Neuronal stem cell (in vitro differentiated cells): Measurements from ENCODE around the gene RMC1.

ENCODE experiments used
- DNase-seq: peaks from one replicate; pipeline ENCODE4 v3.0.0-alpha.2; 2013; ENCODE audit warnings: low spot score
- H2AFZ ChIP-seq: one replicate; pipeline ENCODE4 v1.6.1; 2013; ENCODE audit warnings: mild to moderate bottlenecking, low read length, inconsistent platforms
- H2AK5ac ChIP-seq: 2 replicates; pipeline ENCODE4 v1.6.1; 2013; ENCODE audit warnings: low read depth, mild to moderate bottlenecking, inconsistent platforms, low read length, moderate library complexity, mixed read lengths
- H2BK120ac ChIP-seq: 2 replicates; pipeline ENCODE4 v1.6.1; 2013; ENCODE audit warnings: low read depth, mild to moderate bottlenecking, inconsistent platforms, low read length, moderate library complexity, mixed read lengths
- H2BK12ac ChIP-seq: one replicate; pipeline ENCODE4 v1.6.1; 2013; ENCODE audit warnings: low read length, inconsistent platforms
- H2BK15ac ChIP-seq: 2 replicates; pipeline ENCODE4 v1.6.1; 2013; ENCODE audit warnings: mild to moderate bottlenecking, low read length, inconsistent platforms, mixed read lengths
- H2BK5ac ChIP-seq: one replicate; pipeline ENCODE4 v1.6.1; 2013; ENCODE audit warnings: inconsistent platforms, mild to moderate bottlenecking, low read length, moderate library complexity
- H3K14ac ChIP-seq: one replicate; pipeline ENCODE4 v1.6.1; 2013; ENCODE audit warnings: low read length, inconsistent platforms
- H3K18ac ChIP-seq: 2 replicates; pipeline ENCODE4 v1.6.1; 2013; ENCODE audit warnings: low read length, inconsistent platforms
- H3K23ac ChIP-seq: 2 replicates; pipeline ENCODE4 v1.6.1; 2013; ENCODE audit warnings: low read depth, mild to moderate bottlenecking, mixed read lengths, low read length, inconsistent platforms; ENCODE audit not compliant: poor library complexity
- H3K27ac ChIP-seq: replicated peaks from 3 replicates; pipeline ENCODE4 v1.5.1; 2013; ENCODE audit warnings: low read length, inconsistent platforms
- H3K27me3 ChIP-seq, 3 experiments: 2 replicates each; pipeline ENCODE4 v1.6.1; 2013; ENCODE audit warnings: low read length in 3 of 3, mild to moderate bottlenecking in 2 of 3, inconsistent platforms in 1 of 3, low read depth in 1 of 3, mixed read lengths in 1 of 3, moderate library complexity in 1 of 3; ENCODE audit not compliant: control insufficient read depth in 3 of 3, insufficient read depth in 3 of 3
- H3K36me3 ChIP-seq, 2 donors: replicated peaks in 1 of 2; 2 replicates each; pipeline ENCODE4 v1.6.1; 2013; ENCODE audit warnings: low read length in 2 of 2; ENCODE audit not compliant: control insufficient read depth in 2 of 2, insufficient read depth in 2 of 2
- H3K4ac ChIP-seq: 2 replicates; pipeline ENCODE4 v1.6.1; 2013; ENCODE audit warnings: inconsistent platforms, mild to moderate bottlenecking, low read length, moderate library complexity
- H3K4me1 ChIP-seq, 2 donors: 1 replicate in 1 of 2; 2 replicates in 1 of 2; pipeline ENCODE4 v1.6.1; 2013; ENCODE audit warnings: low read length in 2 of 2, low read depth in 1 of 2; ENCODE audit not compliant: control insufficient read depth in 2 of 2, insufficient read depth in 1 of 2
- H3K4me2 ChIP-seq: one replicate; pipeline ENCODE4 v1.6.1; 2013; ENCODE audit warnings: mild to moderate bottlenecking, low read length, inconsistent platforms; ENCODE audit not compliant: insufficient read depth, poor library complexity, severe bottlenecking
- H3K4me3 ChIP-seq, 2 donors: 2 replicates each; pipeline ENCODE4 v1.5.1; 2013; ENCODE audit warnings: low read length in 2 of 2, mild to moderate bottlenecking in 2 of 2, inconsistent platforms in 1 of 2, moderate library complexity in 1 of 2
- H3K79me1 ChIP-seq: one replicate; pipeline ENCODE4 v1.6.1; 2013; ENCODE audit warnings: low read depth, mild to moderate bottlenecking, inconsistent platforms, low read length, moderate library complexity
- H3K9ac ChIP-seq: one replicate; pipeline ENCODE4 v1.6.1; 2013; ENCODE audit warnings: mild to moderate bottlenecking, low read depth, low read length, inconsistent platforms; ENCODE audit not compliant: poor library complexity
- H3K9me3 ChIP-seq, 2 donors: replicated peaks in 1 of 2; 2 replicates each; pipeline versions ENCODE3 to v1.6.1; 2013; ENCODE audit warnings: low read length in 2 of 2, mild to moderate bottlenecking in 2 of 2, inconsistent platforms in 1 of 2, low read depth in 1 of 2, mixed read lengths in 1 of 2, moderate library complexity in 1 of 2; ENCODE audit not compliant: control insufficient read depth in 2 of 2, insufficient read depth in 1 of 2
- H4K8ac ChIP-seq: one replicate; pipeline ENCODE4 v1.6.1; 2013; ENCODE audit warnings: low read depth, mild to moderate bottlenecking, inconsistent platforms, low read length, moderate library complexity
- H4K91ac ChIP-seq: one replicate; pipeline ENCODE4 v1.6.1; 2013; ENCODE audit warnings: low read length, low read depth, mild to moderate bottlenecking, inconsistent platforms; ENCODE audit not compliant: poor library complexity
- WGBS, 2 donors: extraction: QIAGEN DNeasy Blood & Tissue Kit; methylation state at CpG; one replicate each; pipeline ENCODE4 v1.1.7; 2013; ENCODE audit warnings: missing lambda C conversion rate in 2 of 2, mixed read lengths in 1 of 2; ENCODE audit not compliant: insufficient read length in 2 of 2, insufficient replicate concordance in 1 of 2; ENCODE audit errors: extremely low coverage in 2 of 2; 5-methylcytosine and 5-hydroxymethylcytosine counted together

RMC1 gene

DNA sequence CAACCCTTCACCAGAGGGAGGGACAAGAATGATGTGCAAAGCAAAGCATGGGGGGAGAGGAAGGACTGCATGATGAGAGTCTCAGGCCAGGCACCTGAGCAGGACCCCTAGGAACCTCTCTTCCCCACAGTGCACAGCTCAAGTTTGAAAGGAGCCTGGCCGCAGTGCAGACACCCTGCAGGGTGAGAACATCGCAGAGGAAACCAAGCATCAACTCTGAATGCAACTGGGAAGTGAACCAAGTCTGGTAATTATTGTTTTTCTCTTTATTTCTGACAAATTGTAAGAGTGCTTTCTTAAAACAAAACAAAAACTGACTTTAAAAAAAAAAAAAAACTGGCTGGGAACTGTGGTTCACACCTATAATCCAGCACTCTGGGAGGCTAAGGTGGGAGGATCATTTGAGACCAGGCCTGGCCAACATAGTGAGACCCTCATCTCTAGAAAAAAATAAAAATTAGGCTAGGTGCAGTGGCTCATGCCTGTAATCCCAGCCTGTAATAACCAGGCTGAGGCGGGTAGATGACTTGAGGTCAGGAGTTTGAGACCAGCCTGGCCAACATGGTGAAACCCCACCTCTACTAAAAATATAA is 67.7 kb downstream of the RMC1 start:
- no CpG with 5 or more reads among the region's 3 CpGs for WGBS, 2 donors
- H2BK5ac ChIP-seq, result no peak overlapping the region
- H2BK15ac ChIP-seq, result no peak overlapping the region
- H3K4me3 ChIP-seq, result no peak overlapping the region
- H3K27ac ChIP-seq, result no peak overlapping the region
- H2AK5ac ChIP-seq, result no peak overlapping the region
- H3K36me3 ChIP-seq, result peaks cover 12 to 78% of the 10 kb centered on the region in 2 donors
- DNase-seq, result no peak
- peaks cover 3 to 4% of the 10 kb centered on the region in 2 donors for H3K4me1 ChIP-seq
- H3K79me1 ChIP-seq, result no peaks in the 10 kb centered on the region
- H3K9ac ChIP-seq, result no peak overlapping the region
- no peaks in the 10 kb centered on the region for H3K27me3 ChIP-seq
- no peak overlapping the region for H2AFZ ChIP-seq
- no peak overlapping the region for H4K91ac ChIP-seq
- H3K18ac ChIP-seq, result no peak overlapping the region
- H2BK12ac ChIP-seq, result no peak overlapping the region
- no peaks in the 10 kb centered on the region for H3K9me3 ChIP-seq
- no peak overlapping the region for H3K4ac ChIP-seq
- no peak overlapping the region for H3K23ac ChIP-seq
- H3K4me2 ChIP-seq, result no peak overlapping the region
- no peak overlapping the region for H2BK120ac ChIP-seq
- H4K8ac ChIP-seq, result no peak overlapping the region
- H3K14ac ChIP-seq, result no peak overlapping the region

GRCh38 chr18:23572012-23572411 is 68.7 kb downstream of the RMC1 start:
- Histone ChIP-seq H3K18ac (no peak overlapping the region), H3K9me3 (no peaks in the 10 kb centered on the region), H3K4me3 (no peak overlapping the region), H2AFZ (no peak overlapping the region), H2BK5ac (no peak overlapping the region), H3K79me1 (no peaks in the 10 kb centered on the region), H2AK5ac (no peak overlapping the region), H3K4me1 (peaks cover 3 to 4% of the 10 kb centered on the region in 2 donors), H3K14ac (no peak overlapping the region), H3K27me3 (no peaks in the 10 kb centered on the region), H3K36me3 (peaks cover 14 to 73% of the 10 kb centered on the region in 2 donors), H2BK120ac (no peak overlapping the region), H2BK15ac (no peak overlapping the region), H3K27ac (no peak overlapping the region), H3K4me2 (no peak overlapping the region), H3K9ac (no peak overlapping the region), H4K91ac (no peak overlapping the region), H4K8ac (no peak overlapping the region), H3K23ac (no peak overlapping the region), H3K4ac (no peak overlapping the region), H2BK12ac (no peak overlapping the region)
- WGBS, 2 donors, result no CpG with 5 or more reads among the region's 2 CpGs
- no peak for DNase-seq

GRCh38 chr18:23572570-23572969 is 69.3 kb downstream of the RMC1 start:
- Histone ChIP-seq H3K18ac (no peak overlapping the region), H3K4me3 (no peak overlapping the region), H4K8ac (no peak overlapping the region), H2BK120ac (no peak overlapping the region), H2BK15ac (no peak overlapping the region), H3K23ac (no peak overlapping the region), H3K79me1 (no peaks in the 10 kb centered on the region), H4K91ac (no peak overlapping the region), H3K14ac (no peak overlapping the region), H3K9me3 (no peaks in the 10 kb centered on the region), H3K27ac (no peak overlapping the region), H3K27me3 (no peaks in the 10 kb centered on the region), H3K4me2 (no peak overlapping the region), H2BK12ac (no peak overlapping the region), H2AFZ (no peak overlapping the region), H2AK5ac (no peak overlapping the region), H3K36me3 (peaks cover 14 to 67% of the 10 kb centered on the region in 2 donors), H3K4ac (no peak overlapping the region), H3K9ac (no peak overlapping the region), H3K4me1 (peaks cover 3 to 4% of the 10 kb centered on the region in 2 donors), H2BK5ac (no peak overlapping the region)
- no CpG with 5 or more reads among the region's 5 CpGs for WGBS, 2 donors
- DNase-seq, result no peak

- H3K4ac ChIP-seq, result no peak overlapping the region
- no peak overlapping the region for H2AFZ ChIP-seq
- no peak overlapping the region for H3K4me2 ChIP-seq
- no peak overlapping the region for H3K23ac ChIP-seq
- H3K9me3 ChIP-seq, result no peaks in the 10 kb centered on the region
- no peaks in the 10 kb centered on the region for H3K27me3 ChIP-seq
- no peak overlapping the region for H3K4me3 ChIP-seq
- no peak overlapping the region for H3K27ac ChIP-seq
- peaks cover 12 to 63% of the 10 kb centered on the region in 2 donors for H3K36me3 ChIP-seq
- H3K4me1 ChIP-seq, result peaks cover 3 to 4% of the 10 kb centered on the region in 2 donors
- no peak overlapping the region for H2BK120ac ChIP-seq
- H3K14ac ChIP-seq, result no peak overlapping the region
- no peak for DNase-seq
- no peak overlapping the region for H3K9ac ChIP-seq
- no peak overlapping the region for H2BK5ac ChIP-seq
- no peak overlapping the region for H2BK15ac ChIP-seq
- H2BK12ac ChIP-seq, result no peak overlapping the region
- no peaks in the 10 kb centered on the region for H3K79me1 ChIP-seq
- no CpG with 5 or more reads among the region's 4 CpGs for WGBS, 2 donors
- H4K8ac ChIP-seq, result no peak overlapping the region
- H4K91ac ChIP-seq, result no peak overlapping the region
- no peak overlapping the region for H2AK5ac ChIP-seq
- no peak overlapping the region for H3K18ac ChIP-seq
Measured at GRCh38 chr18:23573020-23573419, 69.7 kb downstream of the RMC1 start.
